ENCODE data around the gene CNTN3.

The CNTN3 gene

GRCh38 chr3:74631351-74632140 is 17.1 kb upstream of the CNTN3 start:
- no peaks in the 10 kb centered on the region for H3K27me3 Mint-ChIP-seq
- ATAC-seq (replicated peaks; ENCODE audit: extremely low read depth, poor library complexity, severe bottlenecking): no peak

GRCh38 chr3:74630602-74631001 is 16.1 kb upstream of the CNTN3 start:
- H3K4me1 Mint-ChIP-seq: no peaks in the 10 kb centered on the region
- ATAC-seq (replicated peaks; ENCODE audit: extremely low read depth, poor library complexity, severe bottlenecking) (no peak), DNase-seq (ENCODE audit: low spot score in 2 of 2) (no peak)
- H3K36me3 Mint-ChIP-seq (ENCODE audit: insufficient read depth): no peaks in the 10 kb centered on the region
- H3K27me3 Mint-ChIP-seq: no peaks in the 10 kb centered on the region
- H3K9me3 Mint-ChIP-seq: peaks cover 6% of the 10 kb centered on the region
- H3K4me3 Mint-ChIP-seq: no peak overlapping the region
- no peak overlapping the region for H3K27ac Mint-ChIP-seq (ENCODE audit: low read depth)

More at GRCh38 chr3:74631351-74632140, 17.1 kb upstream of the CNTN3 start:
- no peak overlapping the region for H3K4me3 Mint-ChIP-seq
- no peak for DNase-seq (ENCODE audit: low spot score in 2 of 2)
- H3K4me1 Mint-ChIP-seq: no peaks in the 10 kb centered on the region
- no peaks in the 10 kb centered on the region for H3K36me3 Mint-ChIP-seq (ENCODE audit: insufficient read depth)
- H3K9me3 Mint-ChIP-seq: peaks cover 6% of the 10 kb centered on the region
- no peak overlapping the region for H3K27ac Mint-ChIP-seq (ENCODE audit: low read depth)

GRCh38 chr3:74626011-74626410 is 11.6 kb upstream of the CNTN3 start:
- Mint-ChIP-seq H3K27ac (ENCODE audit: low read depth) (no peak overlapping the region), H3K9me3 (peaks cover 7% of the 10 kb centered on the region), H3K27me3 (no peaks in the 10 kb centered on the region), H3K36me3 (ENCODE audit: insufficient read depth) (no peaks in the 10 kb centered on the region), H3K4me1 (no peaks in the 10 kb centered on the region), H3K4me3 (no peak overlapping the region)
- ATAC-seq (replicated peaks; ENCODE audit: extremely low read depth, poor library complexity, severe bottlenecking): no peak
- no peak for DNase-seq (ENCODE audit: low spot score in 2 of 2)

GRCh38 chr3:74624301-74624700 is 9.8 kb upstream of the CNTN3 start:
- Mint-ChIP-seq H3K27ac (ENCODE audit: low read depth) (no peak overlapping the region), H3K36me3 (ENCODE audit: insufficient read depth) (no peaks in the 10 kb centered on the region), H3K9me3 (peaks cover 12% of the 10 kb centered on the region), H3K27me3 (no peaks in the 10 kb centered on the region), H3K4me1 (no peaks in the 10 kb centered on the region), H3K4me3 (no peak overlapping the region)
- DNase-seq (ENCODE audit: low spot score in 2 of 2) (no peak), ATAC-seq (replicated peaks; ENCODE audit: extremely low read depth, poor library complexity, severe bottlenecking) (no peak)

GRCh38 chr3:74623261-74623836 is 8.9 kb upstream of the CNTN3 start:
- no peak for DNase-seq (ENCODE audit: low spot score in 2 of 2)
- no peaks in the 10 kb centered on the region for H3K27me3 Mint-ChIP-seq
- H3K4me1 Mint-ChIP-seq: no peaks in the 10 kb centered on the region
- H3K36me3 Mint-ChIP-seq (ENCODE audit: insufficient read depth): no peaks in the 10 kb centered on the region
- no peak overlapping the region for H3K4me3 Mint-ChIP-seq
- H3K27ac Mint-ChIP-seq (ENCODE audit: low read depth): no peak overlapping the region
- H3K9me3 Mint-ChIP-seq: peaks cover 12% of the 10 kb centered on the region
- ATAC-seq (replicated peaks; ENCODE audit: extremely low read depth, poor library complexity, severe bottlenecking): no peak

GRCh38 chr3:74621581-74621980 is 7.1 kb upstream of the CNTN3 start:
- DNase-seq (ENCODE audit: low spot score in 2 of 2): no peak
- Mint-ChIP-seq H3K27me3 (no peaks in the 10 kb centered on the region), H3K36me3 (ENCODE audit: insufficient read depth) (no peaks in the 10 kb centered on the region), H3K4me3 (no peak overlapping the region), H3K4me1 (no peaks in the 10 kb centered on the region), H3K9me3 (peaks cover 6% of the 10 kb centered on the region), H3K27ac (ENCODE audit: low read depth) (no peak overlapping the region)
- ATAC-seq (replicated peaks; ENCODE audit: extremely low read depth, poor library complexity, severe bottlenecking): no peak

- no peak for ATAC-seq (replicated peaks; ENCODE audit: extremely low read depth, poor library complexity, severe bottlenecking)
- H3K4me1 Mint-ChIP-seq: no peaks in the 10 kb centered on the region
- no peak overlapping the region for H3K4me3 Mint-ChIP-seq
- H3K27ac Mint-ChIP-seq (ENCODE audit: low read depth): no peak overlapping the region
- no peaks in the 10 kb centered on the region for H3K27me3 Mint-ChIP-seq
- H3K9me3 Mint-ChIP-seq: peaks cover 11% of the 10 kb centered on the region
- H3K36me3 Mint-ChIP-seq (ENCODE audit: insufficient read depth): no peaks in the 10 kb centered on the region
- no peak for DNase-seq (ENCODE audit: low spot score in 2 of 2)
Observed at GRCh38 chr3:74617776-74618175, 3.3 kb upstream of the CNTN3 start.

GRCh38 chr3:74613521-74614106 is 845 bp downstream of the CNTN3 start:
- ATAC-seq (replicated peaks; ENCODE audit: extremely low read depth, poor library complexity, severe bottlenecking) (no peak), DNase-seq (ENCODE audit: low spot score in 2 of 2) (no peak)
- Mint-ChIP-seq H3K27me3 (no peaks in the 10 kb centered on the region), H3K36me3 (ENCODE audit: insufficient read depth) (no peaks in the 10 kb centered on the region), H3K4me1 (no peaks in the 10 kb centered on the region), H3K9me3 (peaks cover 17% of the 10 kb centered on the region), H3K27ac (ENCODE audit: low read depth) (no peak overlapping the region), H3K4me3 (no peak overlapping the region)

GRCh38 chr3:74613060-74613459 is 1.4 kb downstream of the CNTN3 start:
- ATAC-seq (replicated peaks; ENCODE audit: extremely low read depth, poor library complexity, severe bottlenecking) (no peak), DNase-seq (ENCODE audit: low spot score in 2 of 2) (no peak)
- Mint-ChIP-seq H3K4me1 (no peaks in the 10 kb centered on the region), H3K4me3 (no peak overlapping the region), H3K9me3 (peaks cover 18% of the 10 kb centered on the region), H3K36me3 (ENCODE audit: insufficient read depth) (no peaks in the 10 kb centered on the region), H3K27me3 (no peaks in the 10 kb centered on the region), H3K27ac (ENCODE audit: low read depth) (no peak overlapping the region)

- no peaks in the 10 kb centered on the region for H3K27me3 Mint-ChIP-seq
- no peak for ATAC-seq (replicated peaks; ENCODE audit: extremely low read depth, poor library complexity, severe bottlenecking)
- no peak for DNase-seq (ENCODE audit: low spot score in 2 of 2)
- no peak overlapping the region for H3K27ac Mint-ChIP-seq (ENCODE audit: low read depth)
- no peaks in the 10 kb centered on the region for H3K4me1 Mint-ChIP-seq
- no peak overlapping the region for H3K4me3 Mint-ChIP-seq
- no peaks in the 10 kb centered on the region for H3K36me3 Mint-ChIP-seq (ENCODE audit: insufficient read depth)
- peaks cover 18% of the 10 kb centered on the region for H3K9me3 Mint-ChIP-seq
Observed at GRCh38 chr3:74611206-74611605, 3.3 kb downstream of the CNTN3 start.

GRCh38 chr3:74607803-74608202 is 6.7 kb downstream of the CNTN3 start:
- H3K4me3 Mint-ChIP-seq: no peak overlapping the region

GRCh38 chr3:74606996-74607395 is 7.5 kb downstream of the CNTN3 start:
- no peaks in the 10 kb centered on the region for H3K4me1 Mint-ChIP-seq
- ATAC-seq (replicated peaks; ENCODE audit: extremely low read depth, poor library complexity, severe bottlenecking) (no peak), DNase-seq (ENCODE audit: low spot score in 2 of 2) (no peak)
- H3K9me3 Mint-ChIP-seq: peaks cover 27% of the 10 kb centered on the region
- H3K4me3 Mint-ChIP-seq: no peak overlapping the region
- no peaks in the 10 kb centered on the region for H3K27me3 Mint-ChIP-seq
- H3K36me3 Mint-ChIP-seq (ENCODE audit: insufficient read depth): no peaks in the 10 kb centered on the region
- H3K27ac Mint-ChIP-seq (ENCODE audit: low read depth): no peak overlapping the region

More at GRCh38 chr3:74607803-74608202, 6.7 kb downstream of the CNTN3 start:
- H3K36me3 Mint-ChIP-seq (ENCODE audit: insufficient read depth): no peaks in the 10 kb centered on the region
- peaks cover 27% of the 10 kb centered on the region for H3K9me3 Mint-ChIP-seq
- no peak overlapping the region for H3K27ac Mint-ChIP-seq (ENCODE audit: low read depth)
- no peaks in the 10 kb centered on the region for H3K4me1 Mint-ChIP-seq
- H3K27me3 Mint-ChIP-seq: no peaks in the 10 kb centered on the region
- ATAC-seq (replicated peaks; ENCODE audit: extremely low read depth, poor library complexity, severe bottlenecking) (no peak), DNase-seq (ENCODE audit: low spot score in 2 of 2) (no peak)

GRCh38 chr3:74605437-74605836 is 9.0 kb downstream of the CNTN3 start:
- Mint-ChIP-seq H3K27me3 (no peaks in the 10 kb centered on the region), H3K36me3 (ENCODE audit: insufficient read depth) (no peaks in the 10 kb centered on the region), H3K4me3 (no peak overlapping the region), H3K4me1 (no peaks in the 10 kb centered on the region), H3K9me3 (peaks cover 33% of the 10 kb centered on the region), H3K27ac (ENCODE audit: low read depth) (no peak overlapping the region)
- DNase-seq (ENCODE audit: low spot score in 2 of 2): no peak
- ATAC-seq (replicated peaks; ENCODE audit: extremely low read depth, poor library complexity, severe bottlenecking): no peak

All from central memory CD8-positive, alpha-beta T cell (primary cell).